Anterior cingulate cortex (tissue), 58 donors: ENCODE measurements around the gene CDC42SE2.
"Not testable (repeated sequence)": the region's sequence is repeated elsewhere in the genome, so short reads cannot be mapped to it uniquely, and the experiment has no call there.

Experiments
- DNase-seq, 58 donors: peaks; one replicate each; lab custom pipeline; 2025; lab: John Stamatoyannopoulos, UW

The CDC42SE2 gene

DNA sequence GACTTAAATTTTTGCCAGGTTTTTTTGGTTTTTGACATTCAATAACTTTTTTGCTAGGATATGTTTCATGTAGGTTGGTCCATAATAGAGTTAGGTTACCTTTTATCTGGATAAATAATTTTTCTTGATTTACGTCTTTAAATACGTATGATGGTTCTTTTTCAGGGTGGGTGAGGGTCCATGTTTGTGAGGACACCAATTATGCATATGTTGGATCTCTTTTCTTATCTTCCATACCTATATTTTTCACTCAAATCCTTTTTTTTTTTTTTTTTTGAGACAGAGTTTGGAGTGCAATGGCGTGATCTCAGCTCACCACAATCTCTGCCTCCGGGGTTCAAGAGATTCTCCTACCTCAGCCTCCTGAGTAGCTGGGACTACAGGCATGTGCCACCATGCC is 17.3 kb upstream of the CDC42SE2 start:
- DNase-seq: no peak

DNA sequence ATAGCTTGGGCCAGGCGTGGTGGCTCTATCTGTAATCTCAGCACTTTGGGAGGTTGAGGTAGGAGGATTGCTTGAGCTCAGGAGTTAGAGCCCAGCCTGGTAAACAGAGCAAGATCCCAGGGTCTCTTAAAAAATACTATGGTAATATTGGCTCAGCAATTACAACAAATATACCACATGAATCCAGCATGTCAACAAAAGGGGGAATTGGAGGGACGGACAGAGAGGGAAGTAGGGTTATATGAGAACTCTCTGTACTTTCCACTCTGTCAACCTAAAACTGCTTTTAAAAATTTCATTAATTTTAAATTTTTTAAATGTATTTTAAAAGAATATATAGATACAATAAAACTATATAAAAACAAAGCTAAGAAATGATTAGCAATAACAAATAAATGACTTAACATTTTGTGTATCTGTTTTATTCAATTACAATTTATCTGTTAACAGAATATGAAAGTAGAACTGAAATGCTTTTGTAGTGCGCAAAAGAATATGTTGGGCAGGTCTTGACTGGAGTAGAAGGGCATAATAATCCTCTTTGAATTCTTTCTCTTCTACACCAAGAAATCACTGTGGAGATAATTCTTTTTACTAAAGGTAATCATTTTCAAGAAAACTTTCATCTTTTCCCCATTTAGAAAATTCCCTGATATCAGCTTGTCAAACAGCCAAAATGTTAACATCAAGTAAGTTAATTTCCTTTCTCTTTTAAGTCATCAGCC is 12.9 kb upstream of the CDC42SE2 start:
- DNase-seq: no peak

- DNase-seq: peak in 24 of 58 donors; percentile 4 to 51 (median 14)
Measured at GRCh38 chr5:131252824-131253171, 11.1 kb upstream of the CDC42SE2 start.

DNA sequence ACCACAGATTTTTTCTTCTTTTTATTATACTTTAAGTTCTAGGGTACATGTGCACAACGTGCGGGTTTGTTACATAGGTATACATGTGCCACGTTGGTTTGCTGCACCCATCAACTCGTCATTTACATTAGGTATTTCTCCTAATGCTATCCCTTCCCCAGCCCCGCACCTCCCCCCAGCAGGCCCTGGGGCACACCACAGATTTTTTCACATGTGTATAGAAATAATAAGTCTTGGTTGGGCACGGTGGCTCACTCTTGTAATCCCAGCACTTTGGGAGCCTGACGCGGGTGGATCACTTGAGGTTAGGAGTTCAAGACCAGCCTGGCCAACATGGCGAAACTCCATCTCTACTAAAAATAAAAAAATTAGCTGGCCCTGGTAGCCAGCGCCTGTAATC is 9.8 kb upstream of the CDC42SE2 start:
- not testable (repeated sequence) for DNase-seq

- DNase-seq: no peak
Measured at GRCh38 chr5:131254741-131255140, 9.1 kb upstream of the CDC42SE2 start.

DNA sequence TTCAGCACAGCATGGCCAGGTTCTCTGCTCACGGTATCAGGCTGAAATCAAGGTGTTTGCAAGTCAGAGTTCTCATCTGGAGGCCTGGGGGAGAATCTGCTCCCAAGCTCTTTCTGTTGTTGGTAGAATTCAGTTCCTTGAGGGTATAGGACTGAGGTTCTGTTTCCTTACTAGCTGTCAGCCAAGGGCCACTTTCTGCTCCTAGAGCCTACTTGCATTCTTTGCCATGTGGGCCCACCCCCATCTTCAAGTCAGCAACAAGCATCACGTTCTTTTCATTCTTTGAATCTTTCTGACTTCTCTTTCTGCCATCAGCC is 7.4 kb upstream of the CDC42SE2 start:
- no peak for DNase-seq

DNA sequence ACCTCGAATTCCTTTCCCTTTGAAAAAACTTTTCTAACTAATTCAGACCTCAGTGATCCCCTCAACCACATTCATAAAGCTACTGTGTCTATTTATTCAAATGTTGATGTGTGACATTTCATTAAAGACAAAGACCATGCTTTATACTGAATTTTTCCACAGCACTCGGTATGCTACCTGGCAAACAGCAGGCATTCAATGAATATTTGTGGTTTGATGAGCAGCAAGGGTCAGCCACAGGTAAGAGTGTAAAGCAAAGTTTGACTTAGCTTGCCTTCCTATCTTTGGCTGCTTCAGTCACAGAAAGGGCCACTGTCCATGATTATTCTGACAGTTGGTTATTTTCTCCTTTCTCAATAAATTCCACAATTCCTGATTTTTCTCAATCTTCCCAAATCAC is 5.1 kb upstream of the CDC42SE2 start:
- no peak for DNase-seq

- DNase-seq: no peak
Measured at GRCh38 chr5:131259326-131259725, 4.5 kb upstream of the CDC42SE2 start.

DNA sequence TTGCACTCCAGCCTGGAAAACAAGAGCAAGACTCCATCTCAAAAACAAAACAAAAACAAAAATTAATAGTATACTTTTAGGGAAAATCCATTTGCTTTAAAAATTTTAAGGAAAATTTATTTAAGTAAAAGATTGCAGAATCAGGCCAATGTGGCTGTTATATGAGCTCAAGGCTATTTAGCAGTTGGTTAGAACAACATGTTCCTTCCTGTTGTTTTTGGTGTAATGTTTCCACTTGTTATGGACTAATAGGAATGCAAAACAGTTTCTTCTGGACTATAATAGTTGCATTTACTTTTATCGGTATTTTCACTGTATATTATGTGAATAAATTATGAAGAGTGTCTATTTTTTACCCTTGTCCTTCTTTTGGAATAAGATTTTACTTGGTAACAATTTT is 3.0 kb upstream of the CDC42SE2 start:
- DNase-seq: no peak

GRCh38 chr5:131261483-131261882 is 2.4 kb upstream of the CDC42SE2 start:
- no peak for DNase-seq

DNA sequence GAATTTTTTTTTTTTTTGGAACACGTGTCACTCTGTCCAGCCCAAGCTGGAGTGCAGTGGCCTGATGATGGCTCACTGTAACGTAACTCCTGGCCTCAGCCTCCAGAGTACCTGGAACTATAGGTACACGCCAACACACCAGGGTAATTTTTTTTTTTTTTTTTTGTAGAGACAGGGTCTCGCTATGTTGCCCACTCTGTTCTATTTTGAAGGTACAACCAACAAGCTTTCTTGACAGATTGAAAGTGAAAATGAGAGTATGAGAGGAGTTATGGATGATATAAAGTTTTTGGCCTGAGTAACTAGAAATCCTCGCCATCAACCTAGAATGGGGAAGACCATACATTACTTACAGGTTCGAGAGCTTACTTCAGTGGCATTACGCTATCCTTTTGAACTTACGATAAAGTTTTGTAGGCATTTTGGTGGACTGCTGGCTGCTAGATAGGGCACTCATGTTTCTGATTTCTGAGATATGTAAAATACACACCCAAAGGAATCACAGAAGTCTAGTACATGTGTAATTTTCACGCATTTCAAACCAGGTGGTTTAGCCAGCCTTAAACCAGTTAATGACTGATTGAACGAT is 806 bp upstream of the CDC42SE2 start:
- peak in 1 of 58 donors; percentile 36 for DNase-seq

GRCh38 chr5:131264451-131265099 is 722 bp downstream of the CDC42SE2 start:
- peak in 25 of 58 donors; percentile 13 to 69 (median 43) for DNase-seq

DNA sequence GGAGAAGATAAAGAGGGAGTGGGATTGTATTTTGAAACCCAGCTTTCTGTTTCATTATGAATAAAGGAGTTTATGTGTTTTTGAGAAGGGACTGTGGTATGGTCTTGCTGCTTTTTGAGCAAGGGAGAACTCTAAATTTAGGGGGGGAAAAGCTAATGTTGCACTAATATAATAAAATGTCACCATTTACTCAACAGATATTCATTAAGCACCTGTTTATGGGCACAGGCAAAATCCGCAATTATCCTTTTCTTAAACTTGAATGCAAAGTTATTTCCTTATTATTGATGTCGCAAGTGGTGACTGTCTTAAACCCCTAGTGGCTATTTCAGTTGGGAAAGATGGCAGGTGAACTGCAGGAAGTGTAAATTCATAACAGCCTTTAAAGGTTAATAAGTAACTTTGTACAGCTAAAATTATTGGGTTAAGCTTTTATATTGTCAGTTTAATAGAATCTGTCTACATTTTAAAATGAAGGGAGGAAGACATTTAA is 1.5 kb downstream of the CDC42SE2 start:
- peak in 1 of 58 donors; percentile 5 for DNase-seq

GRCh38 chr5:131266370-131267060 is 2.7 kb downstream of the CDC42SE2 start:
- no peak for DNase-seq

- no peak for DNase-seq
Measured at GRCh38 chr5:131268758-131269370, 5.0 kb downstream of the CDC42SE2 start.

- DNase-seq: no peak
Measured at GRCh38 chr5:131270809-131271208, 7.0 kb downstream of the CDC42SE2 start.

GRCh38 chr5:131271888-131272287 is 8.0 kb downstream of the CDC42SE2 start:
- not testable (repeated sequence) for DNase-seq

DNA sequence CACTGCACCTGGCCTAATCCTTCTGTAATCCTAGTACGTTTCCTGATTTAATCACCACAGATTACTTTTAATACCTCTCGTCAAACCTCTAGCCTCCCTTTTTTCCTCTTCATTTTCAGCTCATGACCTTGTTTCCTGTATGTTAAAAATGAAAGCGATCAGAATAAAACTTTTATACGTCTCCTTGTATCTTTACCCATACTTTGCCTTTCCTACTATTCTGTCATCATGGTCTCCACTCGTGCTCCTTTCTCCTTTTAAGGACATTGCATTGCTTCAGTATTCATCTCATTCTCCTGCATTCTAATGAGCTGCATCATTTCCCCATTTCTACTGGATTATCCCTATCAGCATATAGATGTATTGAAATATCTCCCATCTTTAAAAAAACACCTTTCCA is 8.5 kb downstream of the CDC42SE2 start:
- no peak for DNase-seq

- DNase-seq: no peak
Measured at GRCh38 chr5:131272724-131273123, 8.9 kb downstream of the CDC42SE2 start.

DNA sequence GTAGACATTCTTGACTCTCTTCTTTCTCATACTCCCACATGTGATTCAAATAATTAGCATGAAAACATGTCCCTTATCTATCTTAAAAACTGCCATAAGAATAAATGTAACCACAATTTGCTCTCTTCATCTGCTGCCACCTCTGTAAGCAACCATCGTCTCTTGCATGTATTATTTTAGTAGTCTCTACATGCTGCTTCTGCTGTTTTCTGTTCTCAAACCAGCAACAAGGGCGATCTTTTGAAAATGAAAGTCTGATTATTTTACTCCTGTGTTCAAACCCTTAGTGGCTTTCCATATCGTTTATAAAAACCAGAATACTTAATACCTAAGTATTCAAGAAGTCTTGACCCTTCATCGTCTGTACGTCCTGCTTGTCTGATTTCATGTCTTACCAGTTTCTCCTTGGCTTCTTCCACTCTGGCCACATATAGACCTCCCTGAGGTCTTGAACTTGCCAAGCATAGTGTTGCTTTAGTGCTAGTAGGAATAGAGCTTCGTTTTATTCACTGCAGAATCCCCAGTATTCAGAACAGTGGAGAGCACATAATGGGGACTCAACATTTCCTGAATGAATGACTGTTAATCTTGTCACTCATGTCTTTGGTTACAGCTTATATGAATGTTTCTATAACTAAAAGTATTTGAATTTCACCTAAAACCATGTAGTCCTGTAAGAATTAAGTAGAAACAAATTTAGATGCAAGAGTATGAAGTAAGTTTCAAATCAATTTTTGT is 10.6 kb downstream of the CDC42SE2 start:
- no peak for DNase-seq
